ENCODE results near the gene PALM.
"Not testable (repeated sequence)": the region's sequence is repeated elsewhere in the genome, so short reads cannot be mapped to it uniquely, and the experiment has no call there.

PALM gene

GRCh38 chr19:679418-680286 is 29.1 kb upstream of the PALM start:
- peak; percentile 33 for DNase-seq

GRCh38 chr19:680287-681028 is 28.3 kb upstream of the PALM start:
- peak; percentile 100 for DNase-seq

DNA sequence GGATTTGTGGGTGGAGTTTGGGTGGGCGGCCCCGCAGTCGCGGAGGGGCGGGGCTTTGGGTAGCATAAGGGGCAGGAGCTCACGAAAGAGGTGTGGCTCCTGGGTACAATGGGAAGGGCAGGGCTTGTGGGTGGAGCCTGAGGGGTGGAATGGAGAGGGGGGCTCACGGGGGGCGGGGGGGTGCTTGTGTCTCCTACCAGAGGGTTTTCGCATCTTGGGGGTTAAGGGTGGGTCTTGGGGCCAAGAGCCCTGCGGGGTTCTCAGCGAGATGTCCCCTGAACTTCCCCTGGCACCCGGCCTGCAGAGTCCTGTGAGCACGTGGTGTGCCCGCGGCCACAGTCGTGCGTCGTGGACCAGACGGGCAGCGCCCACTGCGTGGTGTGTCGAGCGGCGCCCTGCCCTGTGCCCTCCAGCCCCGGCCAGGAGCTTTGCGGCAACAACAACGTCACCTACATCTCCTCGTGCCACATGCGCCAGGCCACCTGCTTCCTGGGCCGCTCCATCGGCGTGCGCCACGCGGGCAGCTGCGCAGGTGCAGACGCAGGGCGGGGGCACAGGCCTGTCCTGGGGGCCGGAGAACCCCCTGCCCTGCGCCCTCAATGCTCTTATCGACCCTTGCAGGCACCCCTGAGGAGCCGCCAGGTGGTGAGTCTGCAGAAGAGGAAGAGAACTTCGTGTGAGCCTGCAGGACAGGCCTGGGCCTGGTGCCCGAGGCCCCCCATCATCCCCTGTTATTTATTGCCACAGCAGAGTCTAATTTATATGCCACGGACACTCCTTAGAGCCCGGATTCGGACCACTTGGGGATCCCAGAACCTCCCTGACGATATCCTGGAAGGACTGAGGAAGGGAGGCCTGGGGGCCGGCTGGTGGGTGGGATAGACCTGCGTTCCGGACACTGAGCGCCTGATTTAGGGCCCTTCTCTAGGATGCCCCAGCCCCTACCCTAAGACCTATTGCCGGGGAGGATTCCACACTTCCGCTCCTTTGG is 27.4 kb upstream of the PALM start:
- DNase-seq, result peak; percentile 95

DNA sequence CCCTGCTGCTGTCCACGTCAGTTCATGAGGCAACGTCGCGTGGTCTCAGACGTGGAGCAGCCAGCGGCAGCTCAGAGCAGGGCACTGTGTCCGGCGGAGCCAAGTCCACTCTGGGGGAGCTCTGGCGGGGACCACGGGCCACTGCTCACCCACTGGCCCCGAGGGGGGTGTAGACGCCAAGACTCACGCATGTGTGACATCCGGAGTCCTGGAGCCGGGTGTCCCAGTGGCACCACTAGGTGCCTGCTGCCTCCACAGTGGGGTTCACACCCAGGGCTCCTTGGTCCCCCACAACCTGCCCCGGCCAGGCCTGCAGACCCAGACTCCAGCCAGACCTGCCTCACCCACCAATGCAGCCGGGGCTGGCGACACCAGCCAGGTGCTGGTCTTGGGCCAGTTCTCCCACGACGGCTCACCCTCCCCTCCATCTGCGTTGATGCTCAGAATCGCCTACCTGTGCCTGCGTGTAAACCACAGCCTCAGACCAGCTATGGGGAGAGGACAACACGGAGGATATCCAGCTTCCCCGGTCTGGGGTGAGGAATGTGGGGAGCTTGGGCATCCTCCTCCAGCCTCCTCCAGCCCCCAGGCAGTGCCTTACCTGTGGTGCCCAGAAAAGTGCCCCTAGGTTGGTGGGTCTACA is 25.9 kb upstream of the PALM start:
- no peak for DNase-seq

- DNase-seq, result no peak
Observed at GRCh38 chr19:685454-685931, 23.2 kb upstream of the PALM start.

DNA sequence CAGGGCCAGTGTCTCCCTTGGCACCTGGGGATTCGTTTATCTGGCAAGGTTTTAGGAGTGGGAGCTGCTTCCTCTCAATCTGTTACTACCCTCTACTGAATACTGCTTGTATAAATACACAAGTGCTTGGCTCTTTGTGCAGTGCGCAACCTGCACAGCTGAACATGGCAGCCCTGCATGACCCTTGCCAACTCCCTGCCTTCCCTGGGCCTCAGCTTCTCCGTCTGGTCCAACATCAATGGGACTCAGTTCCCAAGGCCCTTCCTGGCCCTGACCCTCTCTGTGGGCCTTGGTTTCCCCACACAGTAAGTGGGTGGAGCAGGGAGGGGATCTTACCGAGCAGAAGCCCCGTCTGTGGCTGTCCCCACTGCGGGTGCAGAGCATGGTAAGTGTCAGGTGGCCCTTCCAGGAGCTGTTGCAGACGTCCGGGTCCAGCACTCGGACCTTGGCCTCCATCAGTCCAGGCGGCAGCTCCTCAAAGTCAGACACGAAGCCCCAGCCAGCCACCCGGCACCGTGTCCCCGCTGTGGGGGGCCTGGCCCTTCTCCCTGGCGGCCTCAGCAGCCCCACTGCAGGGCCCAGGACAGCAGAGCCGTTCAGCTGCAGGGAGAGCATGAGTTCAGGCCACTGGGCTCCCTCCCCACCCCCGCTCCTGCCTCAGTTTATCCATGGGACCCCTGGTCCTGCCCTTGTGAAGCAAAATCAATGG is 22.0 kb upstream of the PALM start:
- DNase-seq, result no peak

DNA sequence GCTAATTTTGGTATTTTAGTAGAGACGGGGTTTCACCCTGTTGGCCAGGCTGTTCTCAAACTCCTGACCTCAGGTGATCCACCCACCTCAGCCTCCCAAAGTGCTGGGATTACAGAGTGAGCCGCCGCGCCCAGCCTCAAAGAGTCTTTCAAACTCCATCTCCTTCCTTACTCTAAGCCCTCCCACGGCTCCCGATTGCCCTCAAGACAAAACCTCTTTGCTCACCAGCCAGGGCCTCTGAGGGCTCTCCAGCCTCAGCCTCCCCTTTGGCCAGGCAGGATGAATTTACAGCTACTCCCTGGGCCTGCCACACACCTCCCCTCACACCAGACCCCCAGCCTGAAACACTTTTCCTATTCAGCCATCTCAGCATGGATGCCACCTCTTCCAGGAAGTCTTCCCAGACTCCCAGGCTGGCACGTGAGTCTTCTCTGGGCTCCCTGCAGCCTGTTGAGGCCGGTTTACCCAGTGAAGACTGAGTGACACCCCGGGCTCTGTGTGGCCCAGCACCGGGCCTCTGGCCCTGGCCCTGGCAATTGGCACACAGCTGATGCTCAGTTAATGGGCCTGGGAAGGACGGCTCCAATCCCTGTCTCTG is 21.1 kb upstream of the PALM start:
- no peak for DNase-seq

GRCh38 chr19:688214-688613 is 20.5 kb upstream of the PALM start:
- DNase-seq, result no peak

DNA sequence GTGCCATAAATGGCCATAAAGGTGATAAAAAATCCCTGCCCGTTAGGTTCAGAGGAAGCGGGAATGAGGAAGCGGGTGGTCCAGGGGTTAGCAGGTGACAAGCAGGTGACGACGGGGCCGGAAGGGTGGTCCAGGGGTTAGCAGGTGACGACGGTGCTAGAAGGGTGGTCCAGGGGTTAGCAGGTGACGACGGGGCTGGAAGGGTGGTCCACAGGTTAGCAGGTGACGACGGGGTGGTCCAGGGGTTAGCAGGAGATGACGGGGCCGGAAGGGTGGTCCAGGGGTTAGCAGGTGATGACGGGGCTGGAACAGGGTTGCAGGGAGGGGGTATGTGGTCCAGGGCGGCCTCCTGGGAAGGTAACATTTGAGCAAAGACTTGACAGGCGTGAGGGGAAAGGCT is 19.7 kb upstream of the PALM start:
- no peak for DNase-seq

DNA sequence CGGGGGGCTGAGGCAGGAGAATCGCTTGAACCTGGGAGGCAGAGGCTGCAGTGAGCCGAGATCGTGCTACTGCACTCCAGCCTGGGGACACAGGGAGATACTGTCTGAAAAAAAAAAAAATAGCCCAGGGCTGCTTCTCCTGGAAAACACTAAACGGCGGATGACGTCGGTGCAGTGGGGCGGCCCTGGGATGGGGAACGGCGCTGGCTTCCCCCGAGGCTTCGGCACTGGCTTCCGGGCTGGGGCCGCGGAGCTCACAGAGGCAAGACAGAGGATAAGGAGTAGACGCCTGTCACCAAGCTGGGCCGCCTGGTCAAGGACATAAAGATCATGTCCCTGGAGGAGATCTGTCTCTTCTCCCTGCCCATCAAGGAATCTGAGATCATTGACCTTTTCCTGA is 18.5 kb upstream of the PALM start:
- DNase-seq, result no peak

DNA sequence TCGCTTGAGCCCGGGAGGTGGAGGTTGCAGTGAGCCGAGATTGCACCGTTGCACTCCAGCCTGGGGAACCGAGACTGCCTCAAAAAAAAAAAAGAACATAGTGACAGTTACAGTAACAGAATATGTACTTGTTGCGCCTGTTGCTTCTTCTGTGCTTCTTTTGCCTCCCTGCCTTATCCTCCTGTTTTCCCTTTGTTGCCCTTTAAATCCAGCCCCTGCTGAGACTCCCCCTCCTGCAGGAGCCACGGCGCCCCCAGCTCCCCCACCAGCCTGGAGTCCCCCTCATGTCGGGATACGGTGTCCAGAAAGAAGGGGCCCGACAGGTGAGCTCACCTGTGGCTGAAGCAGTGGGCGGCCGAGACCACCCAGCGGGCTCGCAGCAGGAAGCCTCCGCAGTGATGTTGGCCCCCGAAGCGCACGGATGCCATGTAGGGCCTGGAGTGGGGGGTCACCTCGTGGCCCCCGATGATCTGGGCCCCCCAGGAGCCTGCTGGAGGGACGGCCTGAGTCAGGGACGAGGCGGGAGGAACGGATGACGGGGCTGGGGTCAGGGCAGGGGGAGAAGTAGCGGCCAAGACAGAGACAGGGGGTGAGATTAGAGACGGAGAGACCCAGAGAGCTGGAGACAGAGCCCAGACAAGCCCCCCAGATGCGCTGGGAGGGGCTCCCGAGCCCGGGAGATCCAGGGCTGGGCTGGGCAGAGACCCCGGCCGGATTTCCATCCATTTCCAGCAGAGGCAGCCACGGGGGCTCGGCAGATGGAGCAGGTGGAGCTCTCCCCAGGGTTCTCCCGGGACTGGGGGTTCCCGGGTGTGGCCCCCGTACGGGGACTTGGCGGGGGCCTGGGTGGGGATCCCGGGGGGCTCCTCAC is 14.0 kb upstream of the PALM start:
- DNase-seq, result no peak

- DNase-seq, result no peak
Observed at GRCh38 chr19:695352-695949, 13.3 kb upstream of the PALM start, which contains the start of gene PRSS57. PRSS57 (minus strand) TSS chr19:695452; CDS start chr19:695430, 22 bp downstream.

- DNase-seq, result not testable (repeated sequence)
Observed at GRCh38 chr19:698529-698928, 10.2 kb upstream of the PALM start.

DNA sequence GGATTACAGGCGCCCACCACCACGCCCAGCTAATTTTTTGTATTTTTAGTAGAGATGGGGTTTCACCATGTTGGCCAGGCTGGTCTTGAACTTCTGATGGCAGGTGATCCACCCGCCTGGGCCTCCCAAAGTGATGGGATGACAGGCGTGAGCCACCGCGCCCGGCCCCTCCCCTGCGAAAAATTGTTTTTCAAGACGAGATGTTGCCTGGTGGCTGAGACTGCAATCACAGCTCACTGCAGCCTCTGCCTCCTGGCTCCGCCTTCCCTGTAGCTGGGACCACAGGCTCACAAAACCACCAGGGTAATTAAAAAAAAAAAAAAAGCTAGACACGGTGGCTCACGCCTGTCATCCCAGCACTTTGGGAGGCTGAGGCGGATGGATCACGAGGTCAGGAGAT is 8.8 kb upstream of the PALM start:
- DNase-seq, result not testable (repeated sequence)

DNA sequence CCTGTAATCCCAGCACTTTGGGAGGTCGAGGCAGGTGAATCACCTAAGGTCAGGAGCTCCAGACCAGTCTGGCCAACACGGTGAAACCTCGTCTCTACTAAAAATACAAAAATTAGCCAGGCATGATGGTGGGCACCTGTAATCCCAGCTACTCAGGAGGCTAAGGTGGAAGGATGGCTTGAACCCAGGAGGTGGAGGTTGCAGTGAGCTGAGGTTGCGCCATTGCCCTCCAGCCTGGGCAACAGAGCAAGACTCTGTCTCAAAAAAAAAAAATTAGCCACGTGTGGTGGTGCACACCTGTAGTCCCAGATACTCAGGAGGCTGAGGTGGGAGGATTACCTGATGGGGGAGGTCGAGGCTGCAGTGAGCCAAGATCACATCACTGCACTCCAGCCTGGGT is 5.9 kb upstream of the PALM start:
- DNase-seq, result not testable (repeated sequence)

DNA sequence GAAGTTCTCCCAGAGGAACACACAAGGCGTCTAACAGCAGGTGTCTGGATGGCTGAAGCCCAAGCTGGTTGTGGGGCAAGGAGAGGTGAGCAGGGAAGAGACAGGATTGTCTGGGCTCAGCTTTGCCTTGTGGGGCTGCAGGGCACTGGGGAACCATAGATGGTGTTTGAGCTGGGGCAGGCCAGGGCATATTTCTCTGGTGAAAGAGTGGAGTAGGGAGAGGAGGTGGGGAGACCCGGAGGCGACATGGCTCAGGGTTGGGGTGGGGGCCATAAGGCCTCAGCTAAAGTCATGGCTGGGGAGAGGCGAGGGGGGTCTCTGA is 5.4 kb upstream of the PALM start:
- DNase-seq, result no peak

DNA sequence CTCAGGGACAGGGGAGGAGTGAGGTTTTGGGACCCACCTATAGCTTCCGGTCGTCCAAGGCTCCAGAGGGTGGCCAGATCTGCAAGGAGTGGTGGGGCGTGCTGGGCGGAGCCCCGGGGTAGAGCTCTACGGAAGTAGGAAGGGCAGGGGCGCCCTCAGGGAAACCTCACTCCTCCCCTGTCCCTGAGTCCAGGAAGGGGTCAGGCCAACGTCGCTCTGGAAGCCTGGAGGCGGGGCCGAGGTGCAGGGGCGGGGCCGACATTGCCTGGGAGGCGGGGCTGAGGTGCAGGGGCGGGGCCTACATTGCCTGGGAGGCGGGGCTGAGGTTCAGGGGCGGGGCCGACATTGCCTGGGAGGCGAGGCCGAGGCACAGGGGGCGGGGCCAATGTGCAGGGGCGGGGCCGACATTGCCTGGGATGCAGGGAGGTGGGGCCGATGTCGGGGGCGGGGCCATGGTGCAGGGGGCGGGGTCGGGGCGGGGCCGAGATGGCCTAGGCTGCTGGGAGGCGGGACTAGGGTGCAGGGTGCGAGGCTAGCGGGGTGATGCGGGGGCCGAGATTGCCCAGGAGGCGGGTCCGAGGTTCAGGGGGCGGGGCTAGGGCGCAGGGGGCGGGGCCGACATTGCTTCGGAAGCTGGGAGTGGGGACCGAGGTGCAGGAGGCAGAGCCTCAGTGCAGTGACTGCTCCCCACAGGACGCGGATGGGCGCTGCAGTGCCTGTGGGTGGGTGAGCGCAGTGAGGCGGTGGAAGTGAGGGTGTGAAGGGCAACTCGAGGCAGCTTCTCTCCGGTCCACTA is 4.9 kb upstream of the PALM start:
- DNase-seq, result peak; percentile 65

DNA sequence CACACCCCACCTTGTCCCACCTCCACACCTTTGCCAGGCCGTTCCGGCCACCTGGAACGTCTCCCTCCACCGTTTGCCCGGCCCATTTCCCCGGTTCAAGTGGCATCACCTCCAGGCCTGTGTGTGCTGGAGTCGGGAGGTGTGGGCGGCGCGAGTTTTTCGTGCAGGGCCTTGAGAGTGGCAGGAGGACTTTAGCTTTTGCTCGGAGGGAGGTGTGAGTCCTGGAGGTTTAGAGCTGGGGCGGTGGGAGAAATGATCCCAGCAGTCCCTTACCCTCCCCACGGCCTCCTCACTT is 4.3 kb upstream of the PALM start:
- no peak for DNase-seq

All from CD4-positive, alpha-beta T cell treated with Interleukin-12 subunit alpha and Interleukin-12 subunit beta, for 1 hour (primary cell).